Measurements from ENCODE around the gene ATP2C1.
A peak's percentile ranks its signal among the peaks of the same experiment; 100 is the strongest.
"Not testable (repeated sequence)": the region's sequence is repeated elsewhere in the genome, so short reads cannot be mapped to it uniquely, and the experiment has no call there.

The ATP2C1 gene, protein sequence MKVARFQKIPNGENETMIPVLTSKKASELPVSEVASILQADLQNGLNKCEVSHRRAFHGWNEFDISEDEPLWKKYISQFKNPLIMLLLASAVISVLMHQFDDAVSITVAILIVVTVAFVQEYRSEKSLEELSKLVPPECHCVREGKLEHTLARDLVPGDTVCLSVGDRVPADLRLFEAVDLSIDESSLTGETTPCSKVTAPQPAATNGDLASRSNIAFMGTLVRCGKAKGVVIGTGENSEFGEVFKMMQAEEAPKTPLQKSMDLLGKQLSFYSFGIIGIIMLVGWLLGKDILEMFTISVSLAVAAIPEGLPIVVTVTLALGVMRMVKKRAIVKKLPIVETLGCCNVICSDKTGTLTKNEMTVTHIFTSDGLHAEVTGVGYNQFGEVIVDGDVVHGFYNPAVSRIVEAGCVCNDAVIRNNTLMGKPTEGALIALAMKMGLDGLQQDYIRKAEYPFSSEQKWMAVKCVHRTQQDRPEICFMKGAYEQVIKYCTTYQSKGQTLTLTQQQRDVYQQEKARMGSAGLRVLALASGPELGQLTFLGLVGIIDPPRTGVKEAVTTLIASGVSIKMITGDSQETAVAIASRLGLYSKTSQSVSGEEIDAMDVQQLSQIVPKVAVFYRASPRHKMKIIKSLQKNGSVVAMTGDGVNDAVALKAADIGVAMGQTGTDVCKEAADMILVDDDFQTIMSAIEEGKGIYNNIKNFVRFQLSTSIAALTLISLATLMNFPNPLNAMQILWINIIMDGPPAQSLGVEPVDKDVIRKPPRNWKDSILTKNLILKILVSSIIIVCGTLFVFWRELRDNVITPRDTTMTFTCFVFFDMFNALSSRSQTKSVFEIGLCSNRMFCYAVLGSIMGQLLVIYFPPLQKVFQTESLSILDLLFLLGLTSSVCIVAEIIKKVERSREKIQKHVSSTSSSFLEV

DNA sequence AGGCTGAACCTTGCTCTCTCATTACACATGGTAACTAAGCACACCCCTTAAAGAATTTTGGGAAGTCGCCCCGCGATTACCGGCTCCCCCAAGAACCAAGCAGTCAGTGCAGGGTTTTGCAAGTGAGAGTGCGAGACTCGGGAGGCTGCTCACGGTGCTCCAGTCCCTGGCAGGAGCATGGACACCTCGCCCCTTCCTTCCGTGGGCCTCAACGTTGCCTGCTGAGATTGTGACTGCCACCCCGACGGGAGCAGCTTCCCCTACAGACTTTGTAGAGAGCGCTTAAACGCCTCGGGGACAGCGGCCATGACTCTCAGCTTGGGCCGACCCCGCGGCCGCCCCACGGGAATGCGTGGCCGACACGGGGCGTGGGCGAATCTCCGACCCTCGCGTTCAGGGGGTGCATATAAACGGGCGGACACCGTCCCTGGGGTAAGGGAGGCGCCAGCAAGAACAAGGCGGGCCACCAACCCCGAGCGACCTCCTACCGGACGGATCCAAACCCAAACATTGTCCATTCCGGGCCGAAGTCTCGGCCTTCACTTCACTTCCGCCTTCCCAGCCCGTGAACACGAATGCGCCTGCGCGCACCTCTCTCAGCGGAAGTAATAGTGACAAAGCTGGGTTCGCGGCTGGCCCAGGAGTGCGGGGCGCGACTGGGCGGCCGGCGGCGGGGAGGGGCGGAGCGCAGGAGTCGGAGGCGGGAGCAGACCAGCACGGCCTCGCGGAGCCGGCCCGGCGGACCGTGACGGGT lies at the start of gene ATP2C1:
Gene ATP2C1, plus strand, starts transcription at position 709 of the 754 bp plus-strand sequence. CDS start 686 bp downstream, outside the sequence.
- peak; percentile 78 to 86 (median 83) for DNase-seq (ENCODE audit: low read depth in 3 of 3)

DNA sequence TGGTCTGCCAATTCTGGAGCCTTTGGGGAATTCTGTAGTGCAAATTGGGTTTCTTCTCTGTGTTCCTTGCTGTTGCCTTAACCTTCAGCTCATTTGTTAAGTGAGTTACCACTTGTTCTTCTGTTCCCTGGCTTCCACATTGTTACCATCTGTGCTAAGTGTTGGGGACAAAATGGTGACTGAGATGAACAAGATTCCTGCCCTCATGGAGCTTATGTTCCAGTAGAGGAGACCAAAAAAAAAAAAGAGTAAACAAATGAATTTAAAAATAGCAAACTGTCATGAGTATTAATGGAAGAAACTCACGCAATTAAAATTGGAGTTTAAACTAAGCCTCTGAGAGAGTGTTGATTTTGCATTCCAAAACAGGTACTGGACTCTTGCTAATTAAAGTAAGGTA lies 49.4 kb upstream of the ATP2C1 start:
- DNase-seq (ENCODE audit: low read depth in 3 of 3): no peak

DNA sequence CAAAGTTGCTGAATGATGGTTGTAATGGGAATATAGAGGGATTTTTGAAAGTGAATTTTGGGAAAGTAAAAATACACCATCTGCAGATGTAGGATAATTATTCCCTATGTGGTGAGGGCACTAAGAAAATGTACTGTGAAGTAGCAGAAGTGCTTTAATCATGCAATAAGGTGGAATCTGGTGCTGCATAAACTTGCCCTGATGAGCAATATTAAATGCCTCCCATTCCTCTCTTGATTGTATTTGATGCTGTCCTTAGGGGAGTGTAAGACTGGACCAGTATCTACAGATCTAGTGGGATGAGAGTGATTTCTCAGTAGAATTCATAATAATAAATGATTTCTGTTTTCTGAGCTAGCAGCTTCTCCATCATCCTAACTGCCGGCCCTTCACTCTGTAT lies 47.7 kb upstream of the ATP2C1 start:
- DNase-seq (ENCODE audit: low read depth in 3 of 3): no peak

DNA sequence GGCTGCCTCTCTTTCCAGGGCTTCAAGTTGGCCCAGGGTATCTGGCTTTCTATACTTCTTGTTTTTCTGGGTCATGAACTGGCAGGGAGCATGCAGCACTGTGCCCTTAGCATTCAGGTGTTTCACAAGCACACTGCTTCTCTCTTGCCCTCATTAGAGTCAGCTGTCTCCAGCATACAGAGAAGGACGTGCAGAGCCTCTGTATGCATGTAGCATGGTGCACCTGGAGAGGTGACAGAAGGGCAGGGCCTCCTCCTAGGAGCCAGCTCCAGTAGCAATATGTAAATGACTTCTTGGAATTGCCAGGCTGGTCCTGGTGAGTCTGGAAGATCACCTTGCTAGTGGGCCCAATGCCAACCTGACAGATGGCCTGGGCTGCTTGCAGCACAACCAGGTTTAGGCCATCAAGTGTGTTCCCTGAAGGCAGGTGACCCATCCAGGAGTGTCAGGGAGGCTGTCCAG lies 44.8 kb upstream of the ATP2C1 start:
- no peak for DNase-seq (ENCODE audit: low read depth in 3 of 3)

DNA sequence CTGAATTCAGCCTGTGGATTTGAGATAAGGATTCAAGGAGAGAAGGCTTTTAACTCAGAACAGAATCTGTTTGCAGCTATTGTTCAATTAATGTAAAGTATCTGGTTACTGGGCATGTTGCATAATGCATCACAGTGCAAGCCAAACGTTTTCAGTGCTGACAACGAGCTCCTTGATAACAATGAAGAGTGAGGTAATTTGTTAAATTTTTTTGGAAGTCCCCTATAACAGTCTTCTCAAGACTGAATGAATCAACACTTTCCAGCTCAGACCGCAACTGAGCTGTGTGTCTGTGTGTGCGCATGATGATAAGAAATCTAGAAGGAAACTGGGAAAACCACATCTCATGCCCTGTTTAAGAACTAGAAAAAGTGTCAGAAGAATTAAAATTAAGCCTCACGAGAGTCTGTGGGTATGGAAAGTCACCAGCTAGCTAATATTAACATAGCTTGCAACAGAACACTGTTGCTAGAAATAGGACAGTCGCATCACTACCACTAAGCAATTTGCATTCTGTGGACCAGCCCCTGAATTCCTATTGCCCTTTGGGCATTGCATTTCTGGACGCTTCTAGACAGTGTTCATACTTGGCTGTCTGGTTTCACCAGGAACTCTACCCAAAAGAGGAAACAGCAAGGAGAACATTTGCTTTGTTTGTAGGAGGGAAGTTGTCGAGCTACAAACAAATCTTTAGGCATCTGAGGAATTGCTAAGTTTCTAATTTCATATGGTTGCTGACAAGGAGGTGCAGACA lies 43.7 kb upstream of the ATP2C1 start:
- peak; percentile 10 to 40 (median 26) for DNase-seq (ENCODE audit: low read depth in 3 of 3)

GRCh38 chr3:130850843-130851242 lies 43.0 kb upstream of the ATP2C1 start:
- DNase-seq (ENCODE audit: low read depth in 3 of 3): no peak

DNA sequence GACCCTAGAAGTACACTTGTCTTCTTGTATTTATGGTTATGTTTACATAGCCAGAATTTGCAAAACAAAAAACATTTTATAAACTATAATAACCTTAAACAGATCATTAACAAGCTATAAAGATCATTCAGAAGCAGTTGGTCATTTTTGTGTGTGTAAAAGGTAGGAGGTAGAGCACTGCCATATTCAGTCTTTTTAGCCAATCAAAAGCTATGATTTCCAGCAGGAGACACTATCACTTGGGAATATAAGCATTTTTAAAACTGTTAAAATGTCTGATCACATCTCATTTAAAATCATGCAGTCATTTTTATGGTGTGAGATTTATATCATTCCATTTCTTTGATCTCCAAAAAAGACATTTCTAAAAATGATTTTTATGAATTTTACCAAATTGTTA lies 42.6 kb upstream of the ATP2C1 start:
- DNase-seq (ENCODE audit: low read depth in 3 of 3): no peak

DNA sequence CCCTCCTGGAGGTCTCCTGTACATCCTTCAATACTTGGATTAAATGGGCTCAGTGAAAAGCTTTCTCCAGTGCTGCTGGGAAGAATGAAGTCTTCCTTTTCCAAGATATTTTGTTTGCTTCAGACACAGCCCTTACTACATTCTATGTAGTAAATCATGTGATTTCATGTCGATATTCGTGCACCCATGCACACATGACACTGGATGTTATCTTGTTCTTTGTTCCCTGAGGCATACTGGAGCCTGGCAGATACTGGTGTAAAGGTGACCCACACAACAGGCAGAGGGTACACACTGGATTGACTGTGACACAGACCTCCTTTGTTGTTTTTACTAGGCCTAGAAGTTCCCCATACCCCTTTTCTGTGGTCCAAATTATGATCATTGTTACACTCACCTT lies 40.3 kb upstream of the ATP2C1 start:
- no peak for DNase-seq (ENCODE audit: low read depth in 3 of 3)

DNA sequence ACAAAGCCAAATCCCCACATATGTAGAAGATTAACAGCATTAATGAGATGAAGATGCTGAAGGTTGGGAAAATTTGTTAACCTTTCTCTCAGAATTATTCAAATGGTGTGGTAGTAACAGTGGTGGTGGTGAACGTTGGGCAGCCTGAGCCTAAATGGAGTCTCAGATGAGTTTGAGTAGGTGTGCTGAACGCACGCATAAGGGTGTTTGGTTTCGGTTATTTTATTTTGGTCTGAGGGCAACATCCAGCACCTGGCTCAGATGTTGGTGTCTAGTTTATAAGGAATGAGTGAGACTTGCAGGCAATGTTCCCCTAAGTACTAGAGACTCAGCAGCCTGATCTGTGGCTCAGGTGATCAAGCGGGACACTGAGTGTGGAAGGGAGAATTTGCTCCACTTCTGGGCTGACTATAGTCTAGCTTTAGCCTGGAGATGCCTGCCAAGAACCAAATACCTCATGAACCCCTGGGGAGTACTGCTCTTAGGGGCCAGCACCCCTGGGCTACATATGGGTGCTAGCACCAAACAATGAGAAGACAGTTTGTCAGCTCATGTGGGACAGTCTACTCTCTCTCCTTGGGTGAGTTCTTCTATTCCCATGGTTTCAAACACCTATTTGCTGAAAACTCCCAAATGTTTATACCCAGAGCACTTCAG lies 39.5 kb upstream of the ATP2C1 start:
- no peak for DNase-seq (ENCODE audit: low read depth in 3 of 3)

- DNase-seq (ENCODE audit: low read depth in 3 of 3): no peak
Observed at GRCh38 chr3:130857336-130858026, 36.4 kb upstream of the ATP2C1 start.

- not testable (repeated sequence) for DNase-seq (ENCODE audit: low read depth in 3 of 3)
Observed at GRCh38 chr3:130862130-130862529, 31.8 kb upstream of the ATP2C1 start.

GRCh38 chr3:130865489-130865888 lies 28.4 kb upstream of the ATP2C1 start:
- no peak for DNase-seq (ENCODE audit: low read depth in 3 of 3)

DNA sequence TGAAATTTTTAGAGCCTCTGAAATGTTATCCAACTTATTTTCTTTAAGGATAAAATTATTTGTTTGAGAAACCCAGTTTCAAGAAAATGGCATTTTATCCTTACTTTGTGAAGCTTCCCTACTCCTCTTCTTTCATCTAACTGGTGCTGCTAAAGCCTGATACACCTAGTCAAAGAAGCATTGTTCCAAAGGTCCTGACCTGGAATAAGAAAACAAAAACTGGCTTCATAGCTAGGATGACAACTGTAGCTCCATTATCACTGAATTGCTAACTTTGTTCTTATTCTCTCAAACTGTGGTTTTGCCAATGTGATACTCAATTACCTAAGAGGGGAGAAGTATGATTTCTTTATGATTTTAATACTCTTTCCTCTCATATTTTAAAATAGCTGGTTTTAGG lies 27.6 kb upstream of the ATP2C1 start:
- DNase-seq (ENCODE audit: low read depth in 3 of 3): no peak

DNA sequence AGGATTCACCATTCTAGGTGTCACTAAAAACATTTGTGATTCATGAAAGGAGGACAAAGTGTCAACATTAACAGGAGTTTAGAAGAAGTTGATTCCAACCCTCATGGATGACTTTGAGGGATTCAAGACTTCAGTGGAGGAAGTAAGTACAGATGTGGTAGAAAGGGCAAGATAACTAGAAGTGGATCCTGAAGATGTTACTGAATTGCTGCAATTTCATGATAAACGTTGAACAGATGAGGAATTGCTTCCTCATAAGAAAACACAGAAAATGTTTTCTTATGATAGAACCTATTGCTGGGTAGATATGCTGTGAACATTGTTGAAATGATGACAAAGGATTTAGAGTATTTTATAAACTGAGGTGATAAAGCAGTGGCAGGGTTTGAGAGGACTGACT lies 23.5 kb upstream of the ATP2C1 start:
- no peak for DNase-seq (ENCODE audit: low read depth in 3 of 3)

- DNase-seq (ENCODE audit: low read depth in 3 of 3): no peak
Observed at GRCh38 chr3:130876594-130876993, 17.3 kb upstream of the ATP2C1 start.

DNA sequence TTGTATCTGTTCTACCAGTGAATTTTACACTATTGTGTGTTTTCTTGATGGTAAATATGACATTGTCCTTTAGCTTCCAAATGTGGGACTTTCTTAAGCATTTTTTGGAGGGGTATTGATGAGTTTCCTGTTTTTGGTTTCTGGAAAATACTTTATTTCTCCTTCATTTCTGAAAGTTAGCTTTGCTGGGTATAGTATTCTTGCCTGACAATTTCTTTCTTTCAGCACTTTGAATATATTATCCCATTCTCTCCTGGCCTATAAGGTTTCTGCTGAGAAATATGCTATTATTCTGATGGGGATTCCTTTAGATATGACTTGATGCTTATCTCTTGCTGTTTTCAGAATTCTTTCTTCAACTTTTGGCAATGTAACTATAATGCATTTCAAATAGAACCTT lies 15.4 kb upstream of the ATP2C1 start:
- no peak for DNase-seq (ENCODE audit: low read depth in 3 of 3)

DNA sequence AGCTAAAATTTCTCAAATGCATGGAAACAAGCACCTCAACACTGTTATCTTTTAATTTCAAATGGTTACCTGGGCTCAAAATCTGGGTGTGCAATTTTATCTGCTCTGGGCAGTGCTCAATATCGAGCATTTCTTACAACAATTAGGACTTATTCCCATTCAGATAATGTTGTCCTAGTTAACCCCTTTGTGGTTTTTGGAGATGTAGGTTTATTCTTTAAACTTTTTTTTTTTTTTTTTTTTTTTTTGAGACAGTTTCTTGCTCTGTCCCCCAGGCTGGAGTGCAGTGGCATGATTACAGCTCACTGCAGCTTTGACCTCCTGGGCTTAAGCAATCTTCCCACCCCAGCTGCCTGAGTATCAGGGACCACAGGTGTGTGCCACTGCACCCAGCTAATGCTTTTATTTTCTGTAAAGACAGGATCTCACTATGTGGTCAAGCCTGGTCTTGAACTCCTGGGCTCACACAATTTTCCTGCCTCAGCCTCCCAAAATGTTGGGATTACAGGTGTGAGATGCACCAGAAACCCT lies 4.4 kb upstream of the ATP2C1 start:
- no peak for DNase-seq (ENCODE audit: low read depth in 3 of 3)

DNA sequence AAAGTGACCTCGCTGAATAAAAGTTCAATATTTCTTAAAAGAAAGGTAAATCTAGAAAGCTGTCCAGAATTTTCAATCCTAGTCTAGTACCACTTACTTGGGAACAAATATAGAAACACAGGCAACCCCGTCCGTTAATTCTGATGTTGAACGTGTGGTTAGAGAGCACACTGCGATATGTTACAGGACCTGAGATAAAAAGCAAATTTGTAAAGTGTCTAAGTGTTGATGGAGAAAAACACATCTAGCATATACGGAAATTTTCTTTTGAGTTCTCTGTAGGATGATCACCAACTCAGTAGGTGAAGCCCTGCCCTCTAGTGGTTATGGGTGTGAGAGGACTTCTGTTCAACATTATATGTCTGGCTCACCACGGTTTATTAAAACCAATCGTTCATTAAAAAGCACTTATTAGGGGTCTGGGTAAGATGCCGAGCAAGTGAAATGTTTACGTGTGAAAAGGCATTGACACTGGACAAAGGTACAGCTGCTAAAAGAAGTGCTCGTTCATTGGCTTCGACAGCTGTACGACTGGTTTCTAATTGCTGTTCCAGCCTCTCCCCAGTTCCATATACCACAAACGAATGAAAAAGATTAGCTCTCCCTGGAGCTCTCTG lies 1.0 kb upstream of the ATP2C1 start:
- DNase-seq (ENCODE audit: low read depth in 3 of 3): peak; percentile 18 to 66 (median 29)
